Thymus (tissue), 14 donors: ENCODE measurements around the gene MVD. TPM values are rescaled to one million over a fixed set of nuclear protein-coding genes. Genes with fewer than 3 reads are reported as not detected.

Experiments
- DNase-seq, 9 donors: peaks; one replicate each; pipeline ENCODE4 v3.0.0-alpha.2; 2013; ENCODE audit warnings: low spot score in 9 of 9, low read depth in 6 of 9, missing footprints in 1 of 9
- H3K27ac ChIP-seq, 2 donors: one replicate each; pipeline ENCODE4 v1.5.1; 2013; ENCODE audit warnings: control low read depth in 1 of 2, low read depth in 1 of 2, low read length in 1 of 2, mild to moderate bottlenecking in 1 of 2, moderate library complexity in 1 of 2
- H3K27me3 ChIP-seq, 2 donors: one replicate each; pipeline ENCODE4 v1.5.1; 2013; ENCODE audit warnings: low read length in 1 of 2; ENCODE audit not compliant: control insufficient read depth in 2 of 2, insufficient read depth in 1 of 2
- H3K36me3 ChIP-seq, 2 donors: one replicate each; pipeline ENCODE4 v1.5.1; 2013; ENCODE audit warnings: low read length in 1 of 2, mild to moderate bottlenecking in 1 of 2, moderate library complexity in 1 of 2; ENCODE audit not compliant: control insufficient read depth in 2 of 2, insufficient read depth in 2 of 2
- H3K4me1 ChIP-seq, 2 donors: one replicate each; pipeline ENCODE4 v1.5.1; 2013; ENCODE audit warnings: low read length in 2 of 2; ENCODE audit not compliant: control insufficient read depth in 2 of 2, insufficient read depth in 2 of 2
- H3K4me3 ChIP-seq, 2 donors: one replicate each; pipeline ENCODE4 v1.5.1; 2013; ENCODE audit warnings: low read length in 2 of 2, control low read depth in 1 of 2, mild to moderate bottlenecking in 1 of 2
- H3K9me3 ChIP-seq, 2 donors: one replicate each; pipeline ENCODE4 v1.5.1; 2013; ENCODE audit warnings: low read length in 1 of 2, mild to moderate bottlenecking in 1 of 2; ENCODE audit not compliant: control insufficient read depth in 2 of 2, insufficient read depth in 1 of 2
- WGBS: extraction: QIAGEN DNeasy Blood & Tissue Kit; methylation state at CpG from one replicate; pipeline ENCODE4 v1.1.7; 2013; 5-methylcytosine and 5-hydroxymethylcytosine counted together
- long read RNA-seq, 10 donors: transcript quantifications; one replicate each; lab custom pipeline, GENCODE V29; 2026
- polyA plus RNA-seq: library from polyadenylated mRNA; stranded (reverse); fragments of 200-250 nt; gene quantifications from one replicate; pipeline ENCODE4 v1.2.3, GENCODE V29; 2013
- total RNA-seq: library from RNA; stranded (reverse); fragments of 120-200 nt; gene quantifications from one replicate; pipeline ENCODE4 v1.2.4, GENCODE V29; 2013
- donor health status: healthy.

The MVD gene, protein sequence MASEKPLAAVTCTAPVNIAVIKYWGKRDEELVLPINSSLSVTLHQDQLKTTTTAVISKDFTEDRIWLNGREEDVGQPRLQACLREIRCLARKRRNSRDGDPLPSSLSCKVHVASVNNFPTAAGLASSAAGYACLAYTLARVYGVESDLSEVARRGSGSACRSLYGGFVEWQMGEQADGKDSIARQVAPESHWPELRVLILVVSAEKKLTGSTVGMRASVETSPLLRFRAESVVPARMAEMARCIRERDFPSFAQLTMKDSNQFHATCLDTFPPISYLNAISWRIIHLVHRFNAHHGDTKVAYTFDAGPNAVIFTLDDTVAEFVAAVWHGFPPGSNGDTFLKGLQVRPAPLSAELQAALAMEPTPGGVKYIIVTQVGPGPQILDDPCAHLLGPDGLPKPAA
- total RNA-seq (22.1 TPM), polyA plus RNA-seq (30.2 TPM)
- long read RNA-seq, donor 1, partial matches to known transcripts = 0 of 1 reads
- long read RNA-seq, donor 1, other reads (novel, unspliced or antisense) = 0 of 1 reads
- long read RNA-seq, donor 2 = 0 reads
- long read RNA-seq, donor 3, partial matches to known transcripts = 0 of 6 reads
- long read RNA-seq, donor 3, other reads (novel, unspliced or antisense) = 0 of 6 reads
- long read RNA-seq, donor 4, partial matches to known transcripts = 0 of 3 reads
- long read RNA-seq, donor 4, other reads (novel, unspliced or antisense) = 0 of 3 reads
- long read RNA-seq, donor 5, transcript MVD-201 (10 exons, 1,823 nt) = major isoform, 8 of 11 reads
- long read RNA-seq, donor 5, partial matches to known transcripts = 0 of 11 reads
- long read RNA-seq, donor 5, other reads (novel, unspliced or antisense) = 0 of 11 reads
- long read RNA-seq, donor 6, partial matches to known transcripts = 0 of 7 reads
- long read RNA-seq, donor 6, other reads (novel, unspliced or antisense) = 0 of 7 reads
- long read RNA-seq, donor 7, partial matches to known transcripts = 0 of 6 reads
- long read RNA-seq, donor 7, other reads (novel, unspliced or antisense) = 0 of 6 reads
- long read RNA-seq, donor 8, partial matches to known transcripts = 0 of 4 reads
- long read RNA-seq, donor 8, other reads (novel, unspliced or antisense) = 0 of 4 reads
- long read RNA-seq, donor 9, partial matches to known transcripts = 0 of 3 reads
- long read RNA-seq, donor 9, other reads (novel, unspliced or antisense) = 0 of 3 reads
- long read RNA-seq, donor 10, partial matches to known transcripts = 5 of 8 reads
- long read RNA-seq, donor 10, other reads (novel, unspliced or antisense) = 0 of 8 reads

DNA sequence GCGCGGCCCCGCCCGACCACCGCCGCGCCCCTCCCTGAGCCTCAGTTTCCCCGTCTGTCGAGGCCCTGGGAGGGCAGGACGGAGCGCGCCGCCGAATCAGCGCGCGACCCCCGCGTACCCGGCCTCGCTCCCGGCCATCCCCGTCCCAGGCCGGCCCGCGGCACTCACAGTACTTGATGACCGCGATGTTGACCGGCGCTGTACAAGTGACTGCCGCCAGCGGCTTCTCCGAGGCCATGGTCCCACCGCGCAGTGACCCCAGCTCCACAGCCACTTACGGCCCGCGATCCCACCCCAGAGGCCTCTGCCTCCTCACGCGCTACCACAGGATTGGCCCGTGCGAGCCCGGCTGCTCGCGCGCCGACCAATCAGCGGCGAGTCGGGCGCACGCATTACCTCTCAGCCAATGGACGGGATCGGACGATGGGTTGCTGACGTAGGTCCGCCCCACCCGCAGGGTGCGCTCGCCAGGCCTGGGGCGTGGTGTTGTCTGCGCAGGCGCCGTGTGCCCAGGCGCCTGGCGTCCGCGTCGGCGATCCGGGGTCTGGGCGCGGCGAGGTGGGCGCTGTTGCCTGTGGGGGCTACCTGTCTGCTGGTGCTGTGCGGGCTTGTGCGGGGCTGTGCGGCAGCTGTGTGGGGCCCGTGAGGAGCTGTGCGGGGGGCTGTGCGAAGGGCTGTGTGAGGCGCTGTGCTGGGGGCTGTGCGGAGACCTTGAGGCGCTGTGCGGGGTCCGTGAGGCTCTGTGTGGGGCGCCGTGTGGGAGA lies at the start of gene MVD:
Gene MVD (minus strand): TSS at position 249 of the 764 bp plus-strand sequence. CDS start 11 bp downstream, at position 238.
- Histone ChIP-seq H3K27ac (peak within 1 kb of the TSS in 1 of 2 donors; percentile 73), H3K9me3 (peaks cover 0 to 2% of the 10 kb centered on the region in 2 donors), H3K4me1 (peaks cover 4 to 13% of the 10 kb centered on the region in 2 donors), H3K27me3 (peaks cover 0 to 13% of the 10 kb centered on the region in 2 donors), H3K4me3 (peak within 1 kb of the TSS; percentile 61 to 82), H3K36me3 (peaks cover 0 to 3% of the 10 kb centered on the region in 2 donors)
- peak; percentile 91 to 97 (median 94) for DNase-seq
- WGBS = under 1% methylated on average over 88 of the region's 88 CpGs

DNA sequence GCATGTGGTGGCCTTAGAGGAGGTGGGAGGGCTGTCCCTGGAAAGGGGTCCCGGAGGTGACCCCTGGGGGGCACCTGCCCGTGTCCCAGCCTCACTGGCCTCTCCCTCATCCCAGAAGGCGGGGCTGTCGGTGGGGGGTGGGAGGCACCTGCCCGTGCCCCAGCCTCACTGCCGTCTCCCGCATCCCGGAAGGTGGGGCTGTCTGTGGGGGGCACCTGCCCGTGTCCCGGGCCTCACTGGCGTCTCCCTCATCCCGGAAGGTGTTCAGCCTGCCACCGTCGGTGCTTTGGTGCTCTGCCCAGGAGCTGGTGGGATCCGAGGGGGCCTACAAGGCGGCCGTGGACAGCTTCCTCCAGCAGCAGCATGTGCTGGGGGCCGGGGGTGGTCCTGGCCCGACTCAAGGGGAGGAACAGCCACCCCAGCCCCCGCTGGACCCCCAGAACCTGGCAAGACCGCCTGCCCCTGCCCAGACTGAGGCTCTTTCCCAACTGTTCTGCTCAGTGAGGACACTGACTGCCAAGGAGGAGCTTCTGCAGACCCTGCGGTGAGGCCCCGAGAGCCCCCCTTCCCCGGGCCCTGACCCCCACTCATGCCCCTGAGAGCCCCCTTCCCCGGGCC lies 49.6 kb upstream of the MVD start:
- Histone ChIP-seq H3K36me3 (peaks cover 42 to 60% of the 10 kb centered on the region in 2 donors), H3K27ac (no peak overlapping the region), H3K4me3 (no peak overlapping the region), H3K9me3 (no peaks in the 10 kb centered on the region), H3K27me3 (no peaks in the 10 kb centered on the region), H3K4me1 (peaks cover 0 to 3% of the 10 kb centered on the region in 2 donors)
- WGBS = 91% methylated on average over 25 of the region's 25 CpGs
- DNase-seq = no peak

DNA sequence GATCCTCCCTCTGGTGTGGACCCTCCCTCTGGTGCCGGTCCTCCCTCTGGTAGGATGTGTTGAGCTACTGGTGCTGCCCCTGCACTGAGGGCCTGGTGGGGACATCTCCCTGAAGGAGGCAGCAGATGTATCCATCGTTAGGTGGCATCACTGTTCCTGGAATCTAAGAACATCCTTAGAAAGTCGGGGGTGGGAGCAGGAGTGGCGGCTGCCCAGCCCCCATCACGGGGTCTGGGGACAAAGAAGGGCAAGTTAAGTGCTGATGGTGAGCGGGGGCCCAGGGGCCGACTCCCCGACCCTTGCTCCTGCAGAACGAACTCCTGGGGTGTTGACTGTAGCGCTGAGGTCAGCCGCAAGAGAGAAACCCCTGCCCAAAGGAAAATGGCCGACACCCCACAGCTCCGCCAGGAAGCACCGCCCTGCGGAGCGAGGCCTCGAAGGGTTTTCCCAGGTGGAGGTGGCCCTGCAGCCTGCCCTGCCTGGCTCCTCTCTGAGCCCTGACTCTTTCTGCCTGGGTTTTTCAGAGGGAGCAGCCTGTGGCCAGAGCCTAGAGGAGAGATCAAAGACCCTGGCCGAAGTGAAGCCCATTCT lies 49.0 kb upstream of the MVD start:
- H3K27ac ChIP-seq = no peak overlapping the region
- H3K36me3 ChIP-seq = peaks cover 36 to 54% of the 10 kb centered on the region in 2 donors
- WGBS = 92% methylated on average over 18 of the region's 18 CpGs
- peaks cover 6 to 9% of the 10 kb centered on the region in 2 donors for H3K4me1 ChIP-seq
- H3K27me3 ChIP-seq = no peaks in the 10 kb centered on the region
- DNase-seq = no peak
- H3K4me3 ChIP-seq = no peak overlapping the region
- H3K9me3 ChIP-seq = no peaks in the 10 kb centered on the region

DNA sequence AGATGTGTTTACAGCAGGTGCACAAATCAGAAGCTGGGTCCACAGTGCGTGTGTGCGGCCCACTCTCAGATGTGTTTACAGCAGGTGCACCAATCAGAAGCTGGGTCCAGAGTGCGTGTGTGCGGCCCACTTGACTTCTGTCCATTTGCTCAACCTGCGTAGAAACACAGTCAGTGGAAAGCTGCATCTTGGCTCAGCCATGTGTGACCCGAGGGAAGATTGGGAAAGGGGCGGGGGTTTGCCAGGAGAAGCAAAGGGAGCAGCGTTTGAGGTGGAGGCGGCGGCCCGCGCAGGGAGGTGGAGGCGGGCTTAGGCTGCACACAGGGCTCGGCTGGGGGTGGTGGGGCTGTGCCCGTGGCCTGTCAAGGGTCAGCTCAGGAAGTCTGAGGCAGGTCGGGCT lies 47.7 kb upstream of the MVD start:
- Histone ChIP-seq H3K27ac (no peak overlapping the region), H3K9me3 (no peaks in the 10 kb centered on the region), H3K27me3 (no peaks in the 10 kb centered on the region), H3K4me1 (peaks cover 6 to 14% of the 10 kb centered on the region in 2 donors), H3K4me3 (no peak overlapping the region), H3K36me3 (peaks cover 23 to 41% of the 10 kb centered on the region in 2 donors)
- WGBS = 92% methylated on average over 16 of the region's 16 CpGs
- DNase-seq = no peak

DNA sequence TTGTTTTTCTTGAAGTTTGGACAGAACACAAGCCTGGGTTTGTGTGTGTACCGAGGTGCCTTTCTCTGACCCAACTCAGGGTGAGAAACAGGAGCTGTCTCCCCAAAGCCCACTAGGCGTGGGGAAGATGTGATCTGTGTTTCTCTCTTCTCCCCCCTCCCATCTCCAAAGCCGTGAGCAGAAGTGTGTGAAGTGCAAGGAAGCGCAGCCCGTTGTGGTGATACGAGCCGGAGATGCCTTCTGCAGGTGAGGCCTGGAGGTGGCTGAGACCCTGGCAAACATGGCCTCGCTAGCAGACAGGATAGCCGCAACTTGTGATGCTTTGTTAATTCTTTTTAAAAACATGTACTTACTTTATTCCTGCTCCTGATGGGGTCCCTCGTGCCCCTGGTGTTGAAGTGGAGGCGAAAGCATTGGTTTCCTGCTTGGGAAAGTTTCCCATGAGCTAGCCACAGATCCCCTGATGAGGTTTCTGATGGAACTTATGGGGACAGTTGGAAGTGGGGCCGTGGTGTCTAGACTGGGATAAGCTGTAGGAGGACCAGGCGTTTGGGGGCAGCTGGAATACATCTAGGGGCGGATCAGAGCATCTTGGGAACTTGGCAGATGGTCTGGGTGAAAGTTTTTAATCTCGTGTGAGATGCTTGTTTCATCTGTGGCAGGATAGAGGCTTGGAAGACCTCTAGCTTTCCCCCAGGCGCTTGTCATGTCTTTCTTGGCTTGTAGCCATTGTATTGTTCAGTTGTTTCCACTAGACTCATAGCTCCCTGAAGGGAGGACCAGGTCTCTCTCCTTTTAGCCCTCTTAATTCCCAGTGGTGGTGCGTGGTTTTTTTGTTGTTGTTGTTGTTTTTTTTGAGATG lies 44.3 kb upstream of the MVD start:
- Histone ChIP-seq H3K4me3 (peak overlapping the region; percentile 74 to 99), H3K36me3 (peaks cover 3 to 17% of the 10 kb centered on the region in 2 donors), H3K27ac (peak overlapping the region in 1 of 2 donors; percentile 8), H3K9me3 (no peaks in the 10 kb centered on the region), H3K4me1 (peaks cover 32 to 47% of the 10 kb centered on the region in 2 donors), H3K27me3 (peaks cover 0 to 5% of the 10 kb centered on the region in 2 donors)
- 47% methylated on average over 17 of the region's 17 CpGs for WGBS
- peak in 1 of 9 donors; percentile 18 for DNase-seq

DNA sequence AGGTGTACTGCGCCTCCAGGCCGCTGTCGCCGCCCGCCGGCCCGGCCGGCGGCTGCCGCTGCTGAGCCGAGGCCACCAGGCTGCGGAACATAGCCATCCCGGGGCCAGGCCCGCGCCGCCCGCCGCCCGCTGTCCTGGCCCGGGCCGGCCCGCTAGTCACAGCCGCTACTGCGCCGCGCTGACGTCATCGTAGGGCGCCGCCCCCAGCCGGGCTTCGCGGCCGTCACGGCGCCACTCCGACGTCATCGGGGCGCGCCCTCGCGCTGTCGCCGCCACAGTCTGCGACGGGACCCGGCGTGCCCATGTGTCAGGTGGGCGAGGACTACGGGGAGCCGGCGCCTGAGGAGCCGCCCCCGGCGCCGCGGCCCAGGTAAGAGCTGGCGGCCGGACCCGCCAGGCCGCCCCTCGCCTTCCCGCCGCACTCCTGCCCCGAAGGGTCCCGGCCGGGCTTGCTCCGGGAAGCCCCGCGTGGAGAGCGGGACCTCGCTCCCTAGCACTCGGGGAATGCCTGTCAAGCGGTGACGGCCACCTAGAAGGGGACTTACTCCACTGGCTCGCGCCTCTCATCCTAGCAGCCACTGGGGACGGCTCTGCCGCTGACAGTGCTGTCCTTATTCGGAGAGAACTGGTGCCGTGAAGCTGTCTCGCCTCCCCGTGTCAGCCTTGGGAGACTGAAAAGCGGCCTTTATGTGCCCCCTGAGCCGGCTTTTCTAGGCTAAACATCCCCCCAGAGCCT lies 43.5 kb upstream of the MVD start, which contains the start of the genes CTU2 and RNF166:
Gene CTU2 (plus strand): TSS at position 275 of the 736 bp plus-strand sequence. CDS start 28 bp downstream, at position 303.
Gene RNF166 (minus strand): TSS at position 180 of the 736 bp plus-strand sequence. CDS start 83 bp downstream, at position 97.
- peaks cover 40 to 55% of the 10 kb centered on the region in 2 donors for H3K4me1 ChIP-seq
- H3K36me3 ChIP-seq = peaks cover 6 to 20% of the 10 kb centered on the region in 2 donors
- H3K9me3 ChIP-seq = peaks cover 0 to 2% of the 10 kb centered on the region in 2 donors
- H3K4me3 ChIP-seq = peak within 1 kb of the TSS; percentile 74 to 99
- DNase-seq = peak in 8 of 9 donors; percentile 75 to 93 (median 86)
- H3K27ac ChIP-seq = peak within 1 kb of the TSS; percentile 87 to 97
- H3K27me3 ChIP-seq = peaks cover 0 to 5% of the 10 kb centered on the region in 2 donors
- WGBS = under 1% methylated on average over 86 of the region's 86 CpGs
